ENCODE measurements around the gene LRRC27. TPM values are rescaled to one million over a fixed set of nuclear protein-coding genes. Genes with fewer than 3 reads are reported as not detected.
"Not testable (repeated sequence)": the region's sequence is repeated elsewhere in the genome, so short reads cannot be mapped to it uniquely, and the experiment has no call there.

The LRRC27 gene
- total RNA-seq, 6 donors from 2014 or later: 7.4 to 110 (median 15.1) TPM

- Histone ChIP-seq H3K4me1 (peaks cover 0 to 11% (median 7%) of the 10 kb centered on the region in 4 donors), H3K9me3 (no peaks in the 10 kb centered on the region), H3K27ac (no peak overlapping the region), H3K36me3 (no peaks in the 10 kb centered on the region), H3K27me3 (no peaks in the 10 kb centered on the region), H3K4me3 (no peak overlapping the region)
- no peak for DNase-seq
- TF ChIP-seq EP300 (IDR thresholded peaks at IDR 0.05) (no peak), POLR2A (IDR thresholded peaks at IDR 0.05) (no peak), CTCF (IDR thresholded peaks at IDR 0.05) (no peak), POLR2AphosphoS5 (IDR thresholded peaks at IDR 0.05) (no peak)
- ATAC-seq (ENCODE audit: low FRiP score in 2 of 2): no peak
- WGBS, 2 donors: 93 to 97% methylated on average over 10 to 12 of the region's 12 CpGs
Measured at GRCh38 chr10:132313305-132313704, 18.7 kb upstream of the LRRC27 start.

GRCh38 chr10:132313865-132314264 is 18.1 kb upstream of the LRRC27 start:
- Histone ChIP-seq H3K4me3 (no peak overlapping the region), H3K9me3 (no peaks in the 10 kb centered on the region), H3K4me1 (peaks cover 0 to 5% (median 3%) of the 10 kb centered on the region in 4 donors), H3K36me3 (no peaks in the 10 kb centered on the region), H3K27me3 (no peaks in the 10 kb centered on the region), H3K27ac (no peak overlapping the region)
- ATAC-seq (ENCODE audit: low FRiP score in 2 of 2): no peak
- 95% methylated on average over 6 of the region's 6 CpGs for WGBS, 2 donors
- DNase-seq: no peak
- TF ChIP-seq POLR2A (IDR thresholded peaks at IDR 0.05) (no peak), CTCF (IDR thresholded peaks at IDR 0.05) (no peak), EP300 (IDR thresholded peaks at IDR 0.05) (no peak), POLR2AphosphoS5 (IDR thresholded peaks at IDR 0.05) (no peak)

- WGBS, 2 donors: 93 to 98% methylated on average over 4 of the region's 4 CpGs
- no peaks in the 10 kb centered on the region for H3K9me3 ChIP-seq
- H3K27ac ChIP-seq: no peak overlapping the region
- no peak overlapping the region for H3K4me3 ChIP-seq
- ATAC-seq (ENCODE audit: low FRiP score in 2 of 2) (no peak), DNase-seq (no peak)
- H3K27me3 ChIP-seq: no peaks in the 10 kb centered on the region
- no peaks in the 10 kb centered on the region for H3K36me3 ChIP-seq
- peaks cover 0 to under 1% (median 0%) of the 10 kb centered on the region in 4 donors for H3K4me1 ChIP-seq
- TF ChIP-seq POLR2AphosphoS5 (IDR thresholded peaks at IDR 0.05) (no peak), EP300 (IDR thresholded peaks at IDR 0.05) (no peak), CTCF (IDR thresholded peaks at IDR 0.05) (no peak), POLR2A (IDR thresholded peaks at IDR 0.05) (no peak)
Measured at GRCh38 chr10:132314336-132314735, 17.7 kb upstream of the LRRC27 start.

- H3K4me3 ChIP-seq; H3K4me1 ChIP-seq; H3K36me3 ChIP-seq; H3K27ac ChIP-seq; H3K9me3 ChIP-seq; H3K27me3 ChIP-seq; ATAC-seq (ENCODE audit: low FRiP score in 2 of 2); DNase-seq: not testable (repeated sequence)
- WGBS, 2 donors: 87 to 94% methylated on average over 8 of the region's 8 CpGs
Measured at GRCh38 chr10:132314881-132315280, 17.1 kb upstream of the LRRC27 start.

- TF ChIP-seq POLR2AphosphoS5 (IDR thresholded peaks at IDR 0.05): no peak
- no peak for TF ChIP-seq POLR2A (IDR thresholded peaks at IDR 0.05)
- TF ChIP-seq EP300 (IDR thresholded peaks at IDR 0.05): no peak
- no peak for TF ChIP-seq CTCF (IDR thresholded peaks at IDR 0.05)
Measured at GRCh38 chr10:132316133-132316532, 15.9 kb upstream of the LRRC27 start.

GRCh38 chr10:132317477-132317876 is 14.5 kb upstream of the LRRC27 start:
- H3K9me3 ChIP-seq; H3K4me1 ChIP-seq; ATAC-seq (ENCODE audit: low FRiP score in 2 of 2); H3K27ac ChIP-seq; H3K36me3 ChIP-seq; H3K4me3 ChIP-seq; H3K27me3 ChIP-seq; DNase-seq: not testable (repeated sequence)
- 90 to 98% methylated on average over 6 of the region's 6 CpGs for WGBS, 2 donors

More at GRCh38 chr10:132316133-132316532, 15.9 kb upstream of the LRRC27 start:
- H3K27ac ChIP-seq: no peak overlapping the region
- H3K27me3 ChIP-seq: no peaks in the 10 kb centered on the region
- WGBS, 2 donors: 82 to 92% methylated on average over 5 of the region's 5 CpGs
- no peak for DNase-seq
- H3K9me3 ChIP-seq: no peaks in the 10 kb centered on the region
- no peaks in the 10 kb centered on the region for H3K36me3 ChIP-seq
- no peak overlapping the region for H3K4me3 ChIP-seq
- no peak for ATAC-seq (ENCODE audit: low FRiP score in 2 of 2)
- H3K4me1 ChIP-seq: peaks cover 0 to 3% (median 0%) of the 10 kb centered on the region in 4 donors
